Naive B cell (primary cell): ENCODE data around the gene RYR2. TPM values are rescaled to one million over a fixed set of nuclear protein-coding genes. Genes with fewer than 3 reads are reported as not detected.
"Not testable (repeated sequence)": the region's sequence is repeated elsewhere in the genome, so short reads cannot be mapped to it uniquely, and the experiment has no call there.

Experiments
- ATAC-seq, 2 donors: fragments of 150-1000 bp; cut with Tn5 transposase; 2 replicates each; pipeline ENCODE4 v1.10.0; 2021; ENCODE audit warnings: low read depth in 2 of 2, mild to moderate bottlenecking in 2 of 2, moderate library complexity in 2 of 2
- DNase-seq: peaks from one replicate; pipeline ENCODE4 v3.0.0; 2022
- H3K27ac Mint-ChIP-seq, 6 donors: one replicate each; pipeline ENCODE4 v1.8.0; 2020 to 2022; ENCODE audit warnings: mild to moderate bottlenecking in 6 of 6, mixed read lengths in 6 of 6, moderate library complexity in 5 of 6, inconsistent platforms in 2 of 6
- H3K27me3 Mint-ChIP-seq, 3 donors: one replicate each; pipeline ENCODE4 v1.8.0; 2021 to 2022; ENCODE audit warnings: mixed read lengths in 3 of 3, mild to moderate bottlenecking in 1 of 3
- H3K36me3 Mint-ChIP-seq, 2 donors: one replicate each; pipeline ENCODE4 v1.8.0; 2020 to 2022; ENCODE audit warnings: mixed read lengths in 2 of 2, inconsistent platforms in 1 of 2, mild to moderate bottlenecking in 1 of 2
- H3K4me1 Mint-ChIP-seq, 3 donors: one replicate each; pipeline ENCODE4 v1.8.0; 2020 to 2022; ENCODE audit warnings: mixed read lengths in 3 of 3, inconsistent platforms in 1 of 3, mild to moderate bottlenecking in 1 of 3, moderate library complexity in 1 of 3
- H3K4me3 Mint-ChIP-seq, 8 donors: one replicate each; pipeline ENCODE4 v1.8.0; 2020 to 2022; ENCODE audit warnings: mild to moderate bottlenecking in 8 of 8, mixed read lengths in 8 of 8, moderate library complexity in 8 of 8, inconsistent platforms in 2 of 8
- H3K9me3 Mint-ChIP-seq, 7 donors: one replicate each; pipeline ENCODE4 v1.8.0; 2020 to 2022; ENCODE audit warnings: mixed read lengths in 7 of 7, mild to moderate bottlenecking in 5 of 7, inconsistent platforms in 2 of 7, moderate library complexity in 1 of 7
- polyA plus RNA-seq, 6 donors: library from polyadenylated mRNA; unstranded; fragments of 300-500 nt; fragmentation: Illumina TruSeq; gene quantifications; one replicate each; pipeline ENCODE4 v1.2.3, GENCODE V29; 2021; ENCODE audit warnings: low read depth in 6 of 6

RYR2 gene
- polyA plus RNA-seq, 6 donors from 2014 or later, result 0.09 TPM; not detected in 5

DNA sequence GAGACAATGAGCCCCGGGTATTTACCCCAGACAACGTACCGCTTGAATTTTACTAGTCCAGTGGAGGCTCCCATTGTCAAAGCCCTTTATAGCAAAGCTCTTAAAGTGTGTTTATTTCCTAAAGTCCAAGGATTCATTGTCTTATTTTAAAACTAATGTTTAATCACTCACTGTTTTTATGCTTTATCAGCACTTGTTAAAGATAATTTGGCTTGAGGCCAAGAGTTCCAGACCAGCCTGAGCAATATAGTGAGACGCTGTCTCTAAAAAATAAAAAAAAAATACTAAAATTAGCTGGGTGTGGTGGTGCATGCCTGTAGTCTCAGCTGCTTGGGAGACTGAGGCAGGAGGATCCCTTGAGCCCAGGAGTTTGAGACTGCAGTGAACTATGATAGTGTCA, 202.8 kb downstream of the RYR2 start:
- Mint-ChIP-seq H3K4me3 (no peak overlapping the region), H3K27ac (no peak overlapping the region), H3K27me3 (no peaks in the 10 kb centered on the region), H3K9me3 (peaks cover 0 to 5% (median 0%) of the 10 kb centered on the region in 7 donors), H3K4me1 (no peaks in the 10 kb centered on the region), H3K36me3 (no peaks in the 10 kb centered on the region)
- DNase-seq (no peak), ATAC-seq (no peak)

DNA sequence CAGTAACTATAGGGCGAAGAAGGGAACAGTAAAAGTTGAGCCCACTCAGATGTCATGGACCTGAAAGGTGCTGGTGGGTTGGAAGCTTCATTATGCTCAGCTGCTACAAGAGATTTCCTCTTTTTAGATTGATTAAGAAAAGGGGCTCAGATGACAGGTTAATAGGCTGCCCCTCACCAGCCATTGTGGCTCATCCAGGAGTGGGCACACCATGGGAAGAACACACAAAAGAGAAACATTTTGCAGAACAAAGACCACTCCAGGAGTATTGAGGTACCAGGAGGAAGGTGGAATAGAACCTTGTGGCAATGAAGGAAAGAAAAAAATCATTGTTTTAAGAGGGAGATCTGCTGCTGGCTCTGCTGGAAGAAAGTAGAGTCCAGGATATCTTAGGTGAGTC, 205.5 kb downstream of the RYR2 start:
- H3K4me1 Mint-ChIP-seq, result no peaks in the 10 kb centered on the region
- ATAC-seq, result no peak

DNA sequence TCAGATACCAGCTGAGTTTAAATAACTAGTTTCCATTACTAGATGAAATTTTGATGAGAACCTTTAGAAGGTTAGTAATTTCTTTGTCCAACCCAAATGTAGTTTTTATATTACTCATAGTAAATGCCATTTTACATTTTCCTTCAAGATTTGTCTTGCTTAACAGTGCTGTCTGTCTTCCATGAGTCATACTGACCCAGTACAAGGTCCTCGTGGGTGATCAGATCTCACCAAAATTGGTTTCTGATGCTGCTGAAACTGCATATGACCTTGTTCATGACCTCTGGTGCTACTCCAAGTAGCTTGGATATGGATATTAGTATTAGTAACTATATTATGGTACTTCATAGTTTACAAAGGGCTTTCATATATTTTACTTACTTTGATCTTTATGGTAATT, 207.1 kb downstream of the RYR2 start:
- Mint-ChIP-seq H3K4me1 (no peaks in the 10 kb centered on the region), H3K36me3 (no peaks in the 10 kb centered on the region), H3K27ac (no peak overlapping the region), H3K9me3 (peaks cover 0 to 5% (median 0%) of the 10 kb centered on the region in 7 donors), H3K27me3 (no peaks in the 10 kb centered on the region), H3K4me3 (no peak overlapping the region)
- no peak for DNase-seq
- no peak for ATAC-seq

More for the DNA sequence above, 205.5 kb downstream of the RYR2 start:
- Mint-ChIP-seq H3K27me3 (no peaks in the 10 kb centered on the region), H3K9me3 (peaks cover 0 to 5% (median 0%) of the 10 kb centered on the region in 7 donors), H3K36me3 (no peaks in the 10 kb centered on the region), H3K27ac (no peak overlapping the region), H3K4me3 (no peak overlapping the region)
- DNase-seq, result no peak

DNA sequence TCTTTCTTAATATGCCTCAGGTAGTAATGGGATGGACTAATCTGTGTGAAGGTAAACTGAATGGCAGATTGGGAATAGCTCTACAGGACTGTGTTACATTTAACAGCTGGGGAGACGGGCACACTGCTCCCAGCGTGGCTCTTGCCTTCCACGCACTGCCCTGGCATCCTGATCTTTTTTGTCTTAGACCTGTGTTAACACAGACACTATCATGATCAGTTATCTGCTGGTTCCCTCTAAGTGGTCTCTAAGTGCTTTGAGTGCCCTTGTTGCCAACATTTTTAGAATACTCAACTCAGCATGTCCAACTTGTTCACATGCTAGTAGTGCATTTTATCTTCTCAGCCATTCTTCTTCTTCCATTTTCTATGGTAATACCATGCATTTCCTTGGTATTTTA, 208.1 kb downstream of the RYR2 start:
- H3K4me1 Mint-ChIP-seq, result no peaks in the 10 kb centered on the region
- no peak for ATAC-seq
- no peaks in the 10 kb centered on the region for H3K27me3 Mint-ChIP-seq

DNA sequence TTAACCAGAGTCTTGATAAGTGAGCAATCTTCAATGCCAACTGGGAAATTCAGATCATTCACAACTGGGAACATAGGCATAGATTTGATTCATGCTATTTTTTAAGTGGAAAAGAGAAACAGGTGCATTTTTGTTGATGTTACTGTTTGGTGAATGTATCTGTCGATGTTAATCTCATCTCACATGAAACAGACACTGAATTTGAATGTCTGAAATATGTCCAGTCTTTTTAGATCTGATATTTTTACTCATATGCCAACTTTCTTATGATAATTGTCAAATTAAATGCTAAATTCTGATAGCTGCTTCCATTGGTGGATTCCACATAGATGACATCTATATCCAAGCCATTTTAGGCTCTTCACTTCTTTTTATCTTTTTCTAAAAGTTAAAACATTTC, 213.1 kb downstream of the RYR2 start:
- no peak for ATAC-seq

More for the DNA sequence above, 208.1 kb downstream of the RYR2 start:
- Mint-ChIP-seq H3K4me3 (no peak overlapping the region), H3K36me3 (no peaks in the 10 kb centered on the region), H3K9me3 (peaks cover 0 to 5% (median 0%) of the 10 kb centered on the region in 7 donors), H3K27ac (no peak overlapping the region)
- DNase-seq, result no peak

DNA sequence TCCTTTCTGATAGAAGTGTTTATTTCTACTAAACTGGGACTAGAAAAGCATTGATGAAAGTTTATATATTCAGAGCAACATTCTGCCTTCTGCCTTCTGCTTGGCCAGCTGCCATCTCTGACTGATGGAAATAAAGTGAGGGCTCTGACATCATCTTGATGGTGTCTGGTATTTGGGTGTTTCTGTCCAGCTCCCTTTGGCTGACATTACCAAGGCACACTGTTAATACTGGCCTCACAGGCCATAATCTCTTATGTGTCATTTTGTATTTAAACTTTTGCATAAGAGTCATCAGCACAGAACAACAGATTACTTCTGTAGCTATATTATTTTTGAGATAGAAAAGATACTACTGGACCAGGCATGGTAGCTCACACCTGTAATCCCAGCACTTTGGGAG, 216.9 kb downstream of the RYR2 start:
- DNase-seq (no peak), ATAC-seq (no peak)
- H3K4me1 Mint-ChIP-seq, result no peaks in the 10 kb centered on the region
- peaks cover 0 to 15% (median 2%) of the 10 kb centered on the region in 7 donors for H3K9me3 Mint-ChIP-seq
- no peak overlapping the region for H3K4me3 Mint-ChIP-seq
- no peak overlapping the region for H3K27ac Mint-ChIP-seq
- H3K36me3 Mint-ChIP-seq, result no peaks in the 10 kb centered on the region
- peaks cover 0 to 5% (median 3%) of the 10 kb centered on the region in 3 donors for H3K27me3 Mint-ChIP-seq

More for the DNA sequence above, 213.1 kb downstream of the RYR2 start:
- Mint-ChIP-seq H3K9me3 (peaks cover 0 to 15% (median 2%) of the 10 kb centered on the region in 7 donors), H3K4me3 (no peak overlapping the region), H3K36me3 (no peaks in the 10 kb centered on the region), H3K27ac (no peak overlapping the region), H3K4me1 (no peaks in the 10 kb centered on the region), H3K27me3 (peaks cover 0 to 5% (median 3%) of the 10 kb centered on the region in 3 donors)
- DNase-seq, result no peak

DNA sequence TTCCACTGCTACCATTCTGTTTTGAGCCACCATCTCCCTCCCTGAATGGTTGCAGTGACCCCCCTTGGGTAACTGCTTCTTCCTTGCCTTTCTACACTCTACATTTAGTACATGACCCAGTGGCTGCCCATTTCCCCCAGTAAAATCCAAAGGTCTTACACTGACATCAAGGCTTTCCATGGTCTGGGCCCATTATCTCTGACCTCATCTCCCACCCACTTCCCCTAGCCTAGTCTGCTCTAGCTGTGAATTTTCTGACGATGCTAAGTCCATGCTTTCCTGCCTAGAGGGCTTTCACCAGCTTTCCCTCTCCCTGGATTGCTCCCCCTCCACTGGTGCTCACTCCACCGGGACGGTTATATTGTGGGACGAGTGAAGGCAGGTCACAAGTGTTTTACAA, 219.2 kb downstream of the RYR2 start:
- ATAC-seq (no peak), DNase-seq (no peak)
- H3K36me3 Mint-ChIP-seq, result no peaks in the 10 kb centered on the region
- peaks cover 0 to 15% (median 2%) of the 10 kb centered on the region in 7 donors for H3K9me3 Mint-ChIP-seq
- H3K4me3 Mint-ChIP-seq, result no peak overlapping the region
- no peak overlapping the region for H3K27ac Mint-ChIP-seq
- H3K27me3 Mint-ChIP-seq, result peaks cover 0 to 5% (median 3%) of the 10 kb centered on the region in 3 donors
- H3K4me1 Mint-ChIP-seq, result no peaks in the 10 kb centered on the region

DNA sequence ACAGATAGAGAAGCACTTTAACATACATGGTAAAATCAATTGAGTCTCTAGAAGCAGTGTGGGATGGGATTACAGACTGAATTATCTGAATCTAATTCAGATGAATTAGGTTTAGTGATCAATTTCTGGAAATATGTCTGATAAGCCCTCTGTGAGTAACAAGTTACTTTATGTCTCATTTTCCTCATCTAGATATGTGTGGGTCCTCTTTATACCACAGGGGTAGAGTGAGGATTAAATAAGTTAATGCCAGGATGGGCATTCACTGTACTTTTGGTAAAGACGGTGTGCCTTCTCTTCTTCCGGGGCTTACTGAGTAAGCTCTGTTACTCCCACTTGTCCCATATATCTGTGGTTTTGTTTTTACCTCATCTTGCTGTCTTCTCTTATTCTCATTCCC, 225.8 kb downstream of the RYR2 start:
- no peak overlapping the region for H3K27ac Mint-ChIP-seq
- H3K9me3 Mint-ChIP-seq, result peaks cover 0 to 4% (median 0%) of the 10 kb centered on the region in 7 donors
- no peaks in the 10 kb centered on the region for H3K4me1 Mint-ChIP-seq
- no peak overlapping the region for H3K4me3 Mint-ChIP-seq
- DNase-seq (no peak), ATAC-seq (no peak)
- peaks cover 0 to 3% (median 0%) of the 10 kb centered on the region in 3 donors for H3K27me3 Mint-ChIP-seq
- no peaks in the 10 kb centered on the region for H3K36me3 Mint-ChIP-seq

DNA sequence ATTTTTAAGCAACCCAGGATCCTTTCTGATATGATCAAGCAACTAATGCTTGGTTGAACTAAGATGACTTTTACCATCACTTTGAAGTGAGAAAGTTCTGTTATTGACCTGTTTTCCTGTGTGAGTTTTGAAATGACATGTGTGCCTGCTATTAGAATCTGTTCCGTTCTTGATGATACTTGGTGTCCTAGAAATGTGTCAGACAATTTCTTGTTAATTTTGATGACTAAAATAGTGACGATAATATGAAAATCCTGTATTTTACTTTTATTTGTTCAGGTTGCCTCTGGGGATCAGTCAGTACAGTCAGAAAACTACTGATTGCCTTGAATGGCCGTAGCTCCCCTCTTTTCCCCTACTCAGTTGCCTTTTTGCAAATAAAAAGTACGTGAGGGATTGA, 228.0 kb downstream of the RYR2 start:
- no peaks in the 10 kb centered on the region for H3K36me3 Mint-ChIP-seq
- no peaks in the 10 kb centered on the region for H3K4me1 Mint-ChIP-seq
- no peak for ATAC-seq
- H3K27ac Mint-ChIP-seq, result no peak overlapping the region
- peaks cover 0 to 3% (median 0%) of the 10 kb centered on the region in 3 donors for H3K27me3 Mint-ChIP-seq
- H3K9me3 Mint-ChIP-seq, result peaks cover 0 to 3% (median 0%) of the 10 kb centered on the region in 7 donors
- DNase-seq, result no peak
- no peak overlapping the region for H3K4me3 Mint-ChIP-seq

DNA sequence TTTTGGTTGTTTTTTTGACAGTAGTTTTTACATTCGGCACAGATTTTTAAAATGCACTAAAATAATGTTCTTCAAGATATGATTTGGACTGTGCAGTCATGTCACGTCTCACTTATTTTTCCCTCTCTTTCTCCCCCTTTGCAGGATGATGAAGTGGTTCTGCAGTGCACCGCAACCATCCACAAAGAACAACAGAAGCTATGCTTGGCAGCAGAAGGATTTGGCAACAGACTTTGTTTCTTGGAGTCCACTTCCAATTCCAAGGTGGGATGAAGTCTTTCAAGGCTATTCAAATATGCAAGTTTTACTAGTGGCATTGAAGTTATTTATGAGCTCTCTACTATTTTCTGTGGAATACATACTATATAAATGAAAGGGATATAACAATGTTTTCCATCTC, 228.4 kb downstream of the RYR2 start:
- Mint-ChIP-seq H3K4me3 (no peak overlapping the region), H3K36me3 (no peaks in the 10 kb centered on the region), H3K9me3 (peaks cover 0 to 3% (median 0%) of the 10 kb centered on the region in 7 donors), H3K27ac (no peak overlapping the region), H3K4me1 (no peaks in the 10 kb centered on the region), H3K27me3 (peaks cover 0 to 3% (median 0%) of the 10 kb centered on the region in 3 donors)
- ATAC-seq (no peak), DNase-seq (no peak)

DNA sequence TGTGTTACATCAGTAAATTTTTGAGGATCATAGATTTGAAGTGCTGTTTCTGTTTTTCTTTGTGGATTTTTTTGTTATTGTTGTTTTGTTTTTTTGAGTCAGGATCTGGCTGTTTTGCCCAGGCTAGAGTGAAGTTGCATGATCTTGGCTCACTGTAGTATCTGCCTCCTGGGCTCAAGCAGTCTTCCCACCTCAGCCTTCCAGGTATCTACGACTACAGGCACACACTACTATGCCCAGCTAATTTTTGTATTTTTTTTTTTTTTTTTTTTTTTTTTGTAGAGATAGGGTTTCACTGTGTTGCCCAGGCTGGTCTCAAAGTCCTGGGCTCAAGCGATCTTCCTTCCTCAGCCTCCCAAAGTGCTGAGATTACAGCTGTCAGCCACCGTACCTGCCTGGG, 236.0 kb downstream of the RYR2 start:
- H3K36me3 Mint-ChIP-seq, H3K27ac Mint-ChIP-seq: not testable (repeated sequence)

DNA sequence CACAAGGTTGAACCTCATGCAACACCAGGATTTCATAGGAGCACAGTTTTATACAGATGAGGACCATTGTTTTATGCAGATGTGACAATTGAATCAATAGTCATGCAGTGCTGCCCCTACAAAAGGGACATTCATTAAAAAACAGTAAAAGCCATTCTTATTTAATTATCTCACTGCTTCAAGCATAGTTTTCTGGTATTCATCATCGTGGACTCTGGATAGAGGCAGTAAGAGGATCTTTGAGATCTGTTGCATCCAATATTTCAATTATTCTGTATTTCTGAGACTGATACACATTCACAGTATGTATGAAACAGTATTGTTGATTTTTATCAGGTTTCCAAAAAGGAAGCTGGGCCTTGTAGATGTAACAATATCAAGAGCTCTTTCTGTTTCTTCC, 237.6 kb downstream of the RYR2 start:
- Mint-ChIP-seq H3K27ac (no peak overlapping the region), H3K4me3 (no peak overlapping the region), H3K27me3 (no peaks in the 10 kb centered on the region), H3K9me3 (no peaks in the 10 kb centered on the region), H3K4me1 (no peaks in the 10 kb centered on the region), H3K36me3 (no peaks in the 10 kb centered on the region)
- ATAC-seq (no peak), DNase-seq (no peak)

More for the DNA sequence above, 236.0 kb downstream of the RYR2 start:
- H3K4me3 Mint-ChIP-seq, H3K9me3 Mint-ChIP-seq, H3K4me1 Mint-ChIP-seq, DNase-seq, ATAC-seq, H3K27me3 Mint-ChIP-seq: not testable (repeated sequence)

DNA sequence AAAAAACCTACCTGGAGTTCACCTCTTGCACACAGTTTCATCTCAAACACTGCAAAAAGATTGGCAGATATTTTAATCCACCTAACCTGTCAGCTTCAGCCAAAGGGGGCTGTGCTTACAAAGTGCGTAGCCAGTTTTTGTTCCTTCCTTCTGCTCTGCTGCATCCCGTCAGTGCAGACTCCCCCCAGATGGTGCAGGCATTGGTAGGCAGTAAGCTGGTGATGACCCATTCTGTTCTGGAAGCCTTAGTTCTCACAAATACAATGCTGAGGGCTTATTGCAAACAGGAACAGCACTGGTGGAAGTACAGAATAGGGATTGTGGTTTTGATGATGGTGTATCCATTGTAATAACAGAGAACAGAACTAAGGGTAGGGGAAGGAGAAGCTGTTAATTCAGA, 239.5 kb downstream of the RYR2 start:
- Mint-ChIP-seq H3K4me3 (no peak overlapping the region), H3K9me3 (peaks cover 0 to 2% (median 0%) of the 10 kb centered on the region in 7 donors), H3K27me3 (no peaks in the 10 kb centered on the region), H3K27ac (no peak overlapping the region), H3K4me1 (no peaks in the 10 kb centered on the region), H3K36me3 (no peaks in the 10 kb centered on the region)
- DNase-seq (no peak), ATAC-seq (no peak)

DNA sequence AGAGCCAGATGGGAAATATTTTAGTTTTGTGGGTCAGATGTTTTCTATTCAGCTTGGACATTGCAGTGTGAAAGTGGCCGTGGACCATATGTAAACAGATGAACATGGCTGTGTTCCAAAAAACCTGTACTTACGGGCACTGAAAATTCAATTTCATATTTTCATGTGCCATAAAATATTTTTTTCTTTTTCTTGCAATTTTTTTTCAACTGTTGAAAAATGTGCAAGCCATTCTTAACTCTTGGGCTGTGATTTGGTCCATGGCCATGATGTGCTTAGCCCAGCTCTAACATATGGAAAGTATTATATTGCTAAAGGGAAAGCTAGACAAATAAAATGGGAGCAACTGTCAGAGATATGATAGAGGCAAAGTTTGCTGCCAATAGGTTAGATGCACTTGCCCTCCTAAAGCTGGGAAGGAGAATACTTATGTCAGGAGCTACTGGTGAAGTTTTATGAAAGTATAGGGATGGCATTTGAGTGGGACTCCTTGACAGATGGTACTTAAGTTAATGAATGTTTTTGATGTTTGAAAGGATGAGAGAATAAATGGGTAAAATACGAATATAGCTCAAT, 240.3 kb downstream of the RYR2 start:
- Mint-ChIP-seq H3K27ac (no peak overlapping the region), H3K36me3 (no peaks in the 10 kb centered on the region), H3K4me1 (no peaks in the 10 kb centered on the region), H3K9me3 (peaks cover 0 to 2% (median 0%) of the 10 kb centered on the region in 7 donors), H3K27me3 (no peaks in the 10 kb centered on the region), H3K4me3 (no peak overlapping the region)
- DNase-seq (no peak), ATAC-seq (no peak)
